ENCODE data around the gene SLC8B1.

The SLC8B1 gene

DNA sequence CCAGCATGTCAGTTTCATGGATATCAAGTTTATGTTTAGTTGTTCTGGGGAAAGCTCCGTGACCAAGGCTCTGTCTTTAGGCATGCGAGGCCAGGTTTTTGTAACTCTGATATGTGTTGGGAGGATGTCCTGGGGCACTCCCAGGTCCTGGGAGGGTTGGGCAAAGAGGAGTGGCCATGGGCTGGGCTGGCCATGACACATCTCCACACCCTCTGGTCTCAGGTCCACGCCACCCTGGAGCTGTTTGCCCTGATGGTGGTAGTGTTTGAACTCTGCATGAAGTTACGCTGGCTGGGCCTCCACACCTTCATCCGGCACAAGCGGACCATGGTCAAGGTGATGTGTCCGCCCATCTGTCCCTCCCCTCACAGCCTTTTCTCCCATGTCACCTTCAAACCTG lies 67.3 kb downstream of the SLC8B1 start:
- DNase-seq: no peak

DNA sequence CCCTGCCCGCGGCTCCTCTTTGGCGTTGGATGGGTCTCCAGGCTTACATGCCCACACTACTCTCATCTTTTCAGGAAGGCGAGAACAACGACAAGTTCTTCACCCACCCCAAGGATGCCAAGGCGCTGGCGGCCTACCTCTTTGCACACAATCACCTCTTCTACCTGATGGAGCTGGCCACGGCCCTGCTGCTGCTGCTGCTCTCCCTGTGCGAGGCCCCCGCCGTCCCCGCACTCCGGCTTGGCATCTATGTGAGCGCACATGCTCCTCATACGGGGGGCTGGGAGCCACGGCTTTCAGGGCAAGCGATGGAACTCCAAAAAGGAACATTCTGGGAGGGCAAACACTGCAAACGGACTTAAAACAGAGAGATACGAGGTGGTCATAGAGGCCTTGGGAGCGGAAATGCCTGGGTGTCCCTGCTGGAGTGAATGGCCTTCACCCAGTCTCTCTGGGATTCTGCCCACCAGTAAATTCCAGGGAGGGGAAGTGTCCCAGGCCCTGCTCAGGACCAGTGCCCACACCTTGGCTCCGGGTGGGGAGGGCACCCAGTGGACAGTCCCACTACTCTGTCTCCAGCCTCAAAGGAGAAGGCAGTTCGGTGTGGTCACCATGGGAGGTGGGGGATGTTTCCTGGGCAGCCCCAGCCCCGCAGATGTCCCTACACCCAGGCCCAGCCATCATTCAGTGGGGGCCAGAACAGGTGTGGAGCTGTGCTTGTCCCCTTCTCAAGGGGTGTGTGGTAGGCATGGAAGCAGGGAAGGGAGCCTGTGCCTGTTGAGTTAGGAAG lies 68.6 kb downstream of the SLC8B1 start:
- DNase-seq: no peak

DNA sequence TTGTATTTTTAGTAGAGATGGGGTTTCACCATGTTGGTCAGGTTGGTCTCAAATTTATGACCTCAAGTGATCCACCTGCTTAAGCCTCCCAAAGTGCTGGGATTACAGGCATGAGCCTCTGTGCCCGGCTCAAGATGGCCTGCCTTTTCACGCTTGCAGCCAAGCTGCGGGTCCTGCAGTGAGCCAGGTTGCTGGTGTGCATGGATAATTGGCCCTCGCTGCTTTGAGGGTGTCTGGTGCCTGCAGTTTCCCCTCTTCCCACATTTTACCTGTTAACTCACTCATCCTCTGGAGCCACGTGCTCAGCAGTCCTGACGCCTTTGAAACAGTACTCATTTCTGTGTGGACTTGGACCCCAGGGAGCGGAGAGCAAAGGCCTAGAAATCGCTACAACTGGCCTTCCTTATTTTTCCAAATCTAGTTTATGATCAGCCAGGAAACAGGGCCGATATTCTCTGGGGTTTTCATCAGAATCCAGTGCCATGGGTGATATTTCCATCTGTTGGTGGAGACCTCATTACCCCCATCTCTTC lies 71.4 kb downstream of the SLC8B1 start:
- DNase-seq: no peak

DNA sequence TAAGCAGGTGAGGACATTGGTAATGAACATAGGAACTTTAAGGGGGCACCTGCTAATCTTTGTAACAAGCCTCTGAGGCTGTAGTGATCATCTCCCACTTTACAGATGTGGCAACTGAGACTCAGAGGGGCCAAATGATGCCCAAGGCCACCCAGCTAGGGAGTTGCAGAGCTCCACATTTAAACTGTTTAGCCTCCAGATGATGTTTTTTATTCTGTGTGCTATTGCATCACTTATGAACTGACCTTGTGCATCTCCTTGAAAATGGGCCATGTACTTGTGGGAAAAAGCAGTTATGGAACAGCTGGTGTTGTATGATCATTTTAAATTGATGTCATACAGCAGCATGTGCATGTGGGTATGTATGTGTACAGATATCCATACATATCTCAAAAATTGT lies 72.2 kb downstream of the SLC8B1 start:
- DNase-seq: no peak

DNA sequence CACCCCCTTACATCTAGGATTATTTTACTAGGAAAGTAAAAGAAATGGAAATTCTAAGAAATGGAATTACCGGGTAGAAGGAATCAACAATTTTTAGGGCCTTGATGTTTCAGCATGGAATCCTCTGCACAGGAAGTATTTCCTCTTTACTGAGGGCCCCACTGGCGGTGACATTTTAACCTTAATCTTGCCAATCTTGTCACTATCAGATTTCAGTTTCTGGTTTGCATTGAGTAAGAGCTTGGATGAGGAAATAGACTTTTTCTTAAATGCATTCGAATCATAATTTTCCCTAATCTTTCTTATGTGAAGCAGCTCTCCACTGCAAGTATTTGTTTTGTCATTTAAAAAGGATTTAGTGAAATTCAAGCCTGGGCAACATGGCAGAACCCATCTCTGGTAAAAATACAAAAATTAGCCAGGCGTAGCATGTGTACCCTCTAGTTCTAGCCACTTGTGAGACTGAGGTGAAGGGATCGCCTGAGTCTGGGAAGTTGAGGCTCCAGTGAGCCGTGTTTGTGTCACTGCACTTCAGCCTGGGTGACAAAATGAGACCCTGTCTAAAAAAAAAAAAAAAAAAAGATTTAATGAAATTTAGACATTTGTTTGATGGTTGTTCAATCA lies 73.0 kb downstream of the SLC8B1 start:
- DNase-seq: no peak

DNA sequence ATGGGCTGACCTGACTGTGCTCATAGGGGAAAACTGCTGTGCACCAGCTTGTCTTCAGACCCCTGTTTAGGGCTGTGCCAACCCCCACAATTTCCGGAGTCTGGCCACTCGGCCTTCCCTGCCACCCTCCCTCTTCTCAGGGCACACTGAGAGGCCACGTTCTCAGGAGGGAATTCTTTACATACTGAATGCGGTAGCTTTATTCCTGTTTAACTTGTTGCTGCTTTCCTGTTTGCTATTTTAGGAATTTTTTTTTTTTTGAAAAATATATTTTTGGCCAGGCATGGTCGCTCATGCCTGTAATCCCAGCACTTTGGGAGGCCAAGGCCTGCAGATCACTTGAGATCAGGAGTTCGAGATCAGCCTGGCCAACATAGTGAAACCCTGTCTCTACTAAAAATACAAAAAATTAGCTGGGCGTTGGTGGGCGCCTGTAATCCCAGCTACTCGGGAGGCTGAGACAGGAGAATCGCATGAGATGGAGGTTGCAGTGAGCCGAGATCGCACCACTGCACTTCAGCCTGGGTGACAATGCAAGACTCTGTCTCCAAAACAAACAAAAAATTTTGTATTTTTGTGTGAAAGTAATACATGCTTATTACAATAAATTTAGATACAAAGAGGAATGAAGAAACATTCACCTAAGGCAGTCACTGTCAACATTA lies 74.1 kb downstream of the SLC8B1 start:
- DNase-seq: no peak

DNA sequence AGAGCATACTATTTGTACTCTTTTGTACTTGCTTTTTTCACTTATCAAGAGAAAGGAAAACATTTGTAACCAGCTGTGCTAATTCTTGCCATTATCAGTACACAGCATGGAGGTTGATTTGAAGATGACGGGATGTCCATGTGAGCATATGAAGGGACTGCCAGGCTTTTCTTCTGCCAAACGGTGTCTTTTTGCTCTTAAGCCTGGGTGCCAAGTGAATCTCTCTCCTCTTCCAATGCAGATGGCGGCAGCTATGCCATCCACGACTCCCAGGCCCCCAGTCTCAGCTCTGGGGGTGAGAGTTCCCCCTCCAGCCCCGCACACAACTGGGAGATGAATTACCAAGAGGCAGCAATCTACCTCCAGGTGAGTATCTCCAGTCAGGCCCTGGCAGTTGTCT lies 74.8 kb downstream of the SLC8B1 start:
- no peak for DNase-seq

DNA sequence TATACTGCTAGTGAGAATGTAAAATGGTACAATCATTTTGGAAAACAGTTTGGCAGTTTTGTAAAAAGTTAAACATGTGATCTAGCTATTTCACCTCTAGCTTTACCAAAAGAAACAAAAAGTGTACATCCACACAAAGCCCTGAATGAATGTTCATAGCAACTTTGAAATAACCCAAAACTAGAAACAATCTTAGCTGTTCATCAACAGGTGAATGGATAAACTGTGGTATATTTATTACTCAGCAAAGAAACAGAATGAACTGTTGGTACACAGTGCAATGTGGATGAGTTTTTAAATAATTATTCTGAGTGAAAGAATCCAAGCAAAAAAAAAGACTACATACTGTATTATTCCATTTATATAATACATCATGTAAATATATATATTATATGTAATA lies 77.3 kb downstream of the SLC8B1 start:
- DNase-seq: no peak

DNA sequence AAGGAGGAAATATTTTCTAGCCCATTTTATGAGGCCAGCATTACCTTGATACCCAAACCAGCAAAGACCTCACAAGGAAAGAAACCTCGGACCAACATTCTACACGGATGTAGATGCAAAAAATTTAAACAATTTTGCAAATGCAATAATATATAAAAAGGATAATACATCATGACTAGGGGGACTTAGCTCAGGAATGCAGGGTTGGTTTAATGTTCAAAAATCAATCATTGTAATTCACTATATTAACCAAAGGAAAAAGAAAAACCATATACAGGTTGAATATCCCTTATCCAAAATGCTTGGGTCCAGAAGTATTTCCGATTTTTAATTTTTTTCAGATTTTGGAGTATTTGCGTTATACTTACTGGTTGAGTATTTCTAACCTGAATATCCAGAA lies 80.6 kb downstream of the SLC8B1 start:
- no peak for DNase-seq

DNA sequence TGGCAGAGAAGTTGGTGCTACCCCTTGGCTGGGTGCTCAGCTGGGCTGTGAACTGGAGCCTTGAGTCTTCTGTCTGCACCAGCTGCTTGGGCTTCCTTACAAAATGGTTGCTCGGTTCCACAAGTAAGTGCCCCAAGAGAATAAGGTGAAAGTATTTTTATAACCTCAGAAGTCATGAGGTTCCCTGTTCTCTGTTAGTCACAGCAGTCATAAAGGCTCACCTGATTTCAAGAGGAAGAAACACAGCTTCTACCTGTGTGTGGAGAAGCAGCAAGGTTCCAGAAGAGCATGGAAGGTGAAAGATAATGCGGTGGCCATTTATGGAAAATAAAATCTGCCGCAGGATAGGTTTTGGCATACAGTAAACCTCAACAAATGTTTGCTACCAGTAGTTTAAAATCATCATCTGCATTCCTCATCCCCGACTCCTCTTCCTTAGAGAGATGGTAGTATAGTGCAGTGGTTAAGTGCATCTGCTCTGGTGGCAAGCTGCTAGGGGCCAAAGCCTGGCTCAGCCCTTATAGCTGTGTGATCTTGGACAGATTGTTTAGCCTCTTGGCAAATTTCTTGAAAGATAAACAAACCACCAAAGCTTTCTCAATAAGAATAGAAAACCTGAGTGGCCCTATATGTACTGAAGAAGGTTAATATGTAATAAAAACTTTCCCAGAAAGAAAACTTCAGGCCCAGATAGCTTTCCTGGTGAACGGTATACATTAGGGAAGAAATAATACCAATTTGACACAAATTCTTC lies 81.2 kb downstream of the SLC8B1 start:
- no peak for DNase-seq

DNA sequence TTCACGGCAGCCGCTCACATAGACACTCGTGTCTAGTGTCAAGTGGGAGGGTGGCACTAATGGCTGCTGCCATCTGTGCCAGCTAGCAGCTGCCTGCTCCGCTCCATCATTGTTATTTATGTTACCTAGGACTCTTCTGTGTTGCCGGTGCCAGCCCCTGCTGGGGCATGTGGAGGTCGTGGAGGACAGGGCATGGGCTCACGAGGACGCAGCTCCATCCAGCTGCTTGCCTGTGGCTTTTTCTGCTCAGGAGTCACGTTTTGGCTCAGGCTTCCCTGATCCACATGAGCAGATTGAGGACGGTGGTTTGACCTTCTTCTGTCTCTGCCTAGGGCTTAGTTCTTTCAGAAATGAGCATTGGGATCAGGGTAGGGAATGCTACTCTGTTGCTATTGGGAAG lies 82.4 kb downstream of the SLC8B1 start:
- DNase-seq: no peak

DNA sequence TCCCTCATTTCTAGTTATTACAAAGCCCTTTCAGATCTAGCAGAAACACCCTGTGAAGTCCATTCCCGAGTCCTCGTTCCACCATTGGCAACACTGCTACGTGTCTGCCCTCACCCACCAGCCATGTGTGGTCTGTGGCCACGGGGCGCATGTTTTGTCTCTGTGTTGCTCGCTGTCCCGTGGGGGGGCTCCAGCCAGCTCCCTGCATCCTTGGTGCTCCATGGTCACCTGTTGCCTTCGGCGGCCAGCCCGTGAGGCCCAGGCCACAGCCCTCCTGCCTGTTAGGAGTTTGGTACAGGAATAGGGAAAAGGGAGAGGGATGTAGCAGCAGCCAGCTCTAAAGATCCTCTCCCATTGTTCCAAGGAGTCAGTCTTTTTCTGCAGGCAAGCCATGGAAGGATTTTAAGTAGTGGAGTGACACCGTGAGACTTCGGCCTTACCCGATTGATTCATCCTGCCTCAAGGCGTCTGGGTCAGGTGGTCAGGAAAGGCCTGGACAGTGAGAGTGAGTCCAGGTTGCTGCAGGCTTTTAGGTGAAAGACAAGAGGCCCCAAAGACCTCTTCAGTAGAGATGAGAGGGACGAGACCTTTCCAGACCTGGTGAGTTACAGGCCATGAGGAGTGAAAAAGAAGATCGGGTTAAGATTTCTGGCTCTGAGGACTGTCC lies 83.4 kb downstream of the SLC8B1 start:
- no peak for DNase-seq

DNA sequence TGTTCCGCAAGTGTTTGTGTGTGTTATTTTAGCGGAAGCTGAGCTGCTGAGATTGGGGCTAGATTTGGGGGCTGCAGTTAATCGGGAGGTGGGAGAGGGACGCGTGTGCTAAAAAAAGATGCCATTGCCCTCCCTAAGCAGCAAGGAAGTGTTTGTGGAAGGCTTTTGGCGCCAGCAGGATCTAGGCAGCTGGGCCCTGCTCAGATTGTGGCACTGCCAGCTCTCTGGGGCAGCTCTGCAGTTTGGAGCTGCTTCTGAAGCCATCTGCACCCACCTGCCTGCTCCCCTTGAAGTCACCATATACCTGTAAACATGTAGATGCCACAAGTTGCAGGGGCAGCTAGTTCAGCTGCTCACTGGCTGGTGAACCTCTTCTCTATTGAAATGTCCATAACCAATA lies 84.9 kb downstream of the SLC8B1 start:
- no peak for DNase-seq

DNA sequence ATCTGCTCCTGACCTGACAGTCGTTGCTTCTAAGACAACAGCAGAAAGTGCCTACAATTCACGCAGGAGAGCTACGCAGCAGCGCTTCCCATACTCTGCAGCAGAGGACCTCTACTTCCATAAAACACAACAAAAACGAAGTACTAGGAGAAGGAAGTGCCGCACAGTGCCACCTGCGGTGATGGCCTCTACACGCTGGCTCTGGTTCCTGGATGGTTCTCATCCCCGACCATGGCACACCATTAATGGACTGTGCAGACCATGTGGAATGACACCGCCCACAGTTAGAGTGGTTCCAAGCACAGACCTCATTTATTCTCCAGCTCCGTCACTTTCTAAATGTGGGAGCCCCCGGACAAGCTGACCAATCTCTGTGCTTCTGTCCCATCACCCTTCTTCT lies 85.4 kb downstream of the SLC8B1 start:
- DNase-seq: no peak

DNA sequence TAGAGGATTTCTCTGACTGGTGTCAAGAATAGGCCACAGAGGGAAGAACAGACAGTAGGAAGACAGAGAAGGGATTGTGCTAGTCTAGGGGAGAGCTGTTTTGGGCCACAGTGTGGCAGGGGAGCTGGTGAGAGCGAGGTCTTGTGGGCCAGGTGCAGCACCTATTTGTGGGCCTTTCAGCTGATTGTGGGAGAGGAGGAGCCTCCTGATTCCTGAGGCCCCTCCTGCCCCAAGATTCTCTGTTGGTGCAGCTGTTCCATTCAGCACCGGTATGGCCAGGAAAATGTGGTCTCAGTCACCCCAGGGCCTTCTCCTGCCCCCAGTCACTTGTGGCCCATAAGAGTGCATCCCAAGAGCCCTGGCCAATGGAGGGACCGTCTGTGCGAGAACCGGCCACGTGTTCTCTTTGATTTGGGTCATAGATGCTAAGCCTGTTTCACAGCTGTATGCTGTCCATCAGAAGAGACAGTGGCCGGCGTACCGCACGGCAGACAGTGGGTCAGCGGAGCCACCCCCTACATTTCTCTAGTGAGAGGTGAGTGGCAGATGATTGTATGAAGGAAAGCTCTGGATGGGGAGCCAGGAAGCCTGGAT lies 86.0 kb downstream of the SLC8B1 start:
- DNase-seq: no peak
